Activated CD8-positive, alpha-beta T cell treated with anti-CD3 and anti-CD28 coated beads for 36 hours (primary cell): ENCODE data around the gene PCYT1A. TPM values are rescaled to one million over a fixed set of nuclear protein-coding genes. Genes with fewer than 3 reads are reported as not detected.
"Not testable (repeated sequence)": the region's sequence is repeated elsewhere in the genome, so short reads cannot be mapped to it uniquely, and the experiment has no call there.

ENCODE experiments used
- ATAC-seq: fragments of 200-7000 bp; cut with Tn5 transposase; one replicate; pipeline ENCODE4 v1.10.0; 2021; ENCODE audit warnings: mild to moderate bottlenecking, moderate library complexity
- CTCF ChIA-PET: fragments of 350-600 bp; sonication (Branson Sonifier 250); formaldehyde crosslinking; loops from one replicate; lab custom pipeline; 2021; ENCODE audit warnings: antibody characterized with exemption; lab: Charles Lee
- POLR2A ChIA-PET: fragments of 350-600 bp; sonication (Branson Sonifier 250); formaldehyde crosslinking; loops from one replicate; lab custom pipeline; 2021; ENCODE audit warnings: antibody characterized with exemption; lab: Charles Lee
- DNase-seq: peaks from one replicate; pipeline ENCODE4 v3.0.0-alpha.2; 2020
- H3K27ac Mint-ChIP-seq: one replicate; pipeline ENCODE4 v1.8.0; 2021; ENCODE audit warnings: mild to moderate bottlenecking, mixed read lengths
- H3K27me3 Mint-ChIP-seq: one replicate; pipeline ENCODE4 v1.8.0; 2021; ENCODE audit warnings: mixed read lengths
- H3K36me3 Mint-ChIP-seq: one replicate; pipeline ENCODE4 v1.8.0; 2021; ENCODE audit warnings: low read depth, mixed read lengths
- H3K4me1 Mint-ChIP-seq: one replicate; pipeline ENCODE4 v1.8.0; 2021; ENCODE audit warnings: low read depth, mixed read lengths
- H3K4me3 Mint-ChIP-seq: one replicate; pipeline ENCODE4 v1.8.0; 2021; ENCODE audit warnings: mild to moderate bottlenecking, moderate library complexity, mixed read lengths
- H3K9me3 Mint-ChIP-seq: one replicate; pipeline ENCODE4 v1.8.0; 2021; ENCODE audit warnings: mixed read lengths
- CTCF ChIP-seq: fragments of 200-600 bp; IDR thresholded peaks from one replicate; pipeline ENCODE4 v1.8.0; 2022; ENCODE audit warnings: antibody characterized with exemption, mild to moderate bottlenecking
- intact Hi-C: fragments of 100-400 bp; cut with micrococcal nuclease; formaldehyde crosslinking; loops from one replicate; pipeline ENCODE4 v1.10.0; 2022
- total RNA-seq, 2 experiments: library from RNA; stranded (reverse); gene quantifications; one replicate each; pipeline ENCODE4 v1.2.3, GENCODE V29; 2021

PCYT1A gene
- total RNA-seq, 2 experiments from 2014 or later = 31.0 to 33.7 TPM

GRCh38 chr3:196208942-196209695 lies 78.4 kb downstream of the PCYT1A start:
- Mint-ChIP-seq H3K27ac (no peak overlapping the region), H3K27me3 (peaks cover 11% of the 10 kb centered on the region), H3K4me1 (peaks cover 16% of the 10 kb centered on the region), H3K36me3 (no peaks in the 10 kb centered on the region), H3K4me3 (peak overlapping the region; percentile 51), H3K9me3 (no peaks in the 10 kb centered on the region)
- ATAC-seq (no peak), DNase-seq (no peak)
- no peak for TF ChIP-seq CTCF
- intact Hi-C loops = no loop called here
- POLR2A ChIA-PET = no interaction called here
- CTCF ChIA-PET = no interaction called here

- TF ChIP-seq CTCF = no peak
- Mint-ChIP-seq H3K36me3 (no peaks in the 10 kb centered on the region), H3K27ac (peak overlapping the region; percentile 63), H3K4me3 (peak overlapping the region; percentile 74), H3K4me1 (peaks cover 16% of the 10 kb centered on the region), H3K9me3 (no peaks in the 10 kb centered on the region), H3K27me3 (peaks cover 11% of the 10 kb centered on the region)
- DNase-seq = peak; percentile 76
- intact Hi-C loops = no loop called here
- peak; percentile 83 for ATAC-seq
- POLR2A ChIA-PET = interaction anchor here (1.3 kb wide), 1 partner anchor 27 kb away, joined by 4 read pairs; no protein-coding TSS in a partner anchor
- CTCF ChIA-PET = no interaction called here
These were observed 79.5 kb downstream of the PCYT1A start for GRCh38 chr3:196207833-196208607.

GRCh38 chr3:196207159-196207832 lies 80.2 kb downstream of the PCYT1A start:
- TF ChIP-seq CTCF = no peak
- H3K27me3 Mint-ChIP-seq = peaks cover 11% of the 10 kb centered on the region
- peak; percentile 31 for ATAC-seq
- peak overlapping the region; percentile 74 for H3K4me3 Mint-ChIP-seq
- ChIA-PET CTCF (interaction anchor here (0.7 to 0.8 kb wide), 2 partner anchors 10 to 317 kb away, joined by 3 to 5 read pairs; no protein-coding TSS in a partner anchor), POLR2A (interaction anchor here (1.0 to 1.3 kb wide), 2 partner anchors 26 to 134 kb away, joined by 3 to 4 read pairs; no protein-coding TSS in a partner anchor)
- intact Hi-C loops = no loop called here
- H3K4me1 Mint-ChIP-seq = peaks cover 16% of the 10 kb centered on the region
- H3K36me3 Mint-ChIP-seq = no peaks in the 10 kb centered on the region
- H3K27ac Mint-ChIP-seq = no peak overlapping the region
- H3K9me3 Mint-ChIP-seq = no peaks in the 10 kb centered on the region
- DNase-seq = no peak

- Mint-ChIP-seq H3K4me1 (peaks cover 16% of the 10 kb centered on the region), H3K27me3 (peaks cover 11% of the 10 kb centered on the region)
- H3K27ac Mint-ChIP-seq, intact Hi-C loops, POLR2A ChIA-PET, DNase-seq, H3K36me3 Mint-ChIP-seq, H3K4me3 Mint-ChIP-seq, ATAC-seq, H3K9me3 Mint-ChIP-seq: not testable (repeated sequence)
- CTCF ChIA-PET = interaction anchor here (1.3 to 1.5 kb wide), 2 partner anchors 9 to 13 kb away, joined by 3 to 5 read pairs; no protein-coding TSS in a partner anchor
These were observed 81.9 kb downstream of the PCYT1A start for GRCh38 chr3:196205442-196206205.
